HG03097 (cell line): ENCODE measurements around the gene CHRNA1.

Experiments used
- ATAC-seq: cut with Tn5 transposase; IDR thresholded peaks from one replicate; pipeline ENCODE4 v1.9.1; 2021; ENCODE audit not compliant: unreplicated experiment, low FRiP score

The CHRNA1 gene

GRCh38 chr2:174764280-174765255 is at the start of gene CHRNA1:
CHRNA1 (minus strand) TSS chr2:174764472; CDS start chr2:174764394, 78 bp downstream.
- ATAC-seq, result no peak

- no peak for ATAC-seq
Observed at GRCh38 chr2:174812037-174812436, 47.8 kb upstream of the CHRNA1 start.

GRCh38 chr2:174807931-174808330 is 43.7 kb upstream of the CHRNA1 start:
- no peak for ATAC-seq

- ATAC-seq, result no peak
Observed at GRCh38 chr2:174805803-174806202, 41.5 kb upstream of the CHRNA1 start.

GRCh38 chr2:174802459-174802858 is 38.2 kb upstream of the CHRNA1 start:
- no peak for ATAC-seq

- ATAC-seq, result no peak
Observed at GRCh38 chr2:174800436-174801205, 36.3 kb upstream of the CHRNA1 start.

GRCh38 chr2:174798801-174799200 is 34.5 kb upstream of the CHRNA1 start:
- no peak for ATAC-seq

- ATAC-seq, result no peak
Observed at GRCh38 chr2:174797781-174798276, 33.6 kb upstream of the CHRNA1 start.

GRCh38 chr2:174796319-174796771 is 32.1 kb upstream of the CHRNA1 start:
- no peak for ATAC-seq

GRCh38 chr2:174794851-174795374 is 30.6 kb upstream of the CHRNA1 start:
- no peak for ATAC-seq

- no peak for ATAC-seq
Observed at GRCh38 chr2:174792309-174793025, 28.2 kb upstream of the CHRNA1 start.

- no peak for ATAC-seq
Observed at GRCh38 chr2:174791746-174792280, 27.5 kb upstream of the CHRNA1 start.

GRCh38 chr2:174791020-174791419 is 26.7 kb upstream of the CHRNA1 start:
- ATAC-seq, result no peak

- no peak for ATAC-seq
Observed at GRCh38 chr2:174789001-174789400, 24.7 kb upstream of the CHRNA1 start.

GRCh38 chr2:174788291-174788929 is 24.1 kb upstream of the CHRNA1 start:
- ATAC-seq, result no peak

GRCh38 chr2:174787487-174788205 is 23.4 kb upstream of the CHRNA1 start:
- ATAC-seq, result no peak

GRCh38 chr2:174786066-174786725 is 21.9 kb upstream of the CHRNA1 start:
- no peak for ATAC-seq

GRCh38 chr2:174785481-174785880 is 21.2 kb upstream of the CHRNA1 start:
- no peak for ATAC-seq
